Small intestine (tissue), 7 donors: ENCODE data around the gene LMNA. TPM values are rescaled to one million over a fixed set of nuclear protein-coding genes. Genes with fewer than 3 reads are reported as not detected.
"Not testable (repeated sequence)": the region's sequence is repeated elsewhere in the genome, so short reads cannot be mapped to it uniquely, and the experiment has no call there.

Experiments
- DNase-seq, 2 donors: peaks; one replicate each; pipeline versions ENCODE4 v3.0.0 to v3.0.0-alpha.2; 2013
- FAIRE-seq: peaks from 2 replicates; lab custom pipeline; 2012; peaks lifted over from hg19 to GRCh38; lab: Jason Lieb, UNC
- H3K27ac ChIP-seq, 3 donors: one replicate each; pipeline ENCODE4 v1.5.1; 2013; ENCODE audit warnings: low read length in 2 of 3, mild to moderate bottlenecking in 2 of 3, control low read depth in 1 of 3, inconsistent platforms in 1 of 3, low read depth in 1 of 3, moderate library complexity in 1 of 3
- H3K27me3 ChIP-seq, 3 donors: one replicate each; pipeline ENCODE4 v1.6.1; 2013; ENCODE audit warnings: low read length in 3 of 3, inconsistent platforms in 1 of 3; ENCODE audit not compliant: control insufficient read depth in 3 of 3, insufficient read depth in 3 of 3
- H3K36me3 ChIP-seq, 3 donors: one replicate each; pipeline ENCODE4 v1.6.1; 2013; ENCODE audit warnings: low read length in 3 of 3, inconsistent platforms in 1 of 3, low read depth in 1 of 3, mild to moderate bottlenecking in 1 of 3, moderate library complexity in 1 of 3; ENCODE audit not compliant: control insufficient read depth in 3 of 3, insufficient read depth in 2 of 3
- H3K4me1 ChIP-seq, 3 donors: one replicate each; pipeline ENCODE4 v1.6.1; 2013; ENCODE audit warnings: low read length in 2 of 3, inconsistent platforms in 1 of 3, low read depth in 1 of 3, mild to moderate bottlenecking in 1 of 3, moderate library complexity in 1 of 3; ENCODE audit not compliant: control insufficient read depth in 3 of 3, insufficient read depth in 2 of 3
- H3K4me3 ChIP-seq, 3 donors: one replicate each; pipeline ENCODE4 v1.5.1; 2013; ENCODE audit warnings: low read length in 3 of 3, control low read depth in 1 of 3, inconsistent platforms in 1 of 3, low read depth in 1 of 3, mild to moderate bottlenecking in 1 of 3, moderate library complexity in 1 of 3
- H3K9me3 ChIP-seq, 2 donors: one replicate each; pipeline ENCODE4 v1.6.1; 2013; ENCODE audit warnings: low read depth in 1 of 2, low read length in 1 of 2; ENCODE audit not compliant: control insufficient read depth in 2 of 2, insufficient read depth in 1 of 2
- WGBS, 3 donors: extraction: QIAGEN DNeasy Blood & Tissue Kit; methylation state at CpG; one replicate each; pipeline ENCODE4 v1.1.7; 2013; 5-methylcytosine and 5-hydroxymethylcytosine counted together
- polyA plus RNA-seq, 4 donors: library from polyadenylated mRNA; stranded (reverse) in 3 of 4; unstranded in 1 of 4; fragments of 200-250 nt in 3 of 4; fragments of 120-200 nt in 1 of 4; gene quantifications; one replicate each; pipeline versions ENCODE4 v1.2.1 to v1.2.3, GENCODE V29; 2013
- donor health status: healthy with polysubstance abuse.
- donor health status: control.
- donor health status: control.
- donor health status: Bipolar disorder and iron deficiency.
- donor health status: healthy.

The LMNA gene
- polyA plus RNA-seq, 4 donors: 89.7 to 168 (median 105) TPM

- Histone ChIP-seq H3K27ac (no peak overlapping the region), H3K27me3 (no peaks in the 10 kb centered on the region), H3K4me3 (no peak overlapping the region), H3K36me3 (peaks cover 0 to 2% (median 0%) of the 10 kb centered on the region in 3 donors), H3K9me3 (no peaks in the 10 kb centered on the region), H3K4me1 (peaks cover 0 to 17% (median 3%) of the 10 kb centered on the region in 3 donors)
- DNase-seq (no peak), FAIRE-seq (no peak)
- WGBS, 3 donors: 72 to 87% (median 77%) methylated on average over 4 of the region's 4 CpGs
Observed at GRCh38 chr1:156111355-156111962, 3.1 kb upstream of the LMNA start.

GRCh38 chr1:156112276-156113137 is 2.0 kb upstream of the LMNA start:
- Histone ChIP-seq H3K27me3 (no peaks in the 10 kb centered on the region), H3K9me3 (no peaks in the 10 kb centered on the region), H3K4me3 (no peak overlapping the region), H3K4me1 (peaks cover 0 to 13% (median 3%) of the 10 kb centered on the region in 3 donors), H3K36me3 (peaks cover 0 to 6% (median 0%) of the 10 kb centered on the region in 3 donors), H3K27ac (peak overlapping the region in 1 of 3 donors; percentile 15)
- FAIRE-seq (no peak), DNase-seq (no peak)
- 60 to 65% (median 61%) methylated on average over 9 to 10 of the region's 10 CpGs for WGBS, 3 donors

GRCh38 chr1:156113282-156113950 is 1.1 kb upstream of the LMNA start:
- no peaks in the 10 kb centered on the region for H3K9me3 ChIP-seq
- 58 to 73% (median 59%) methylated on average over 4 of the region's 4 CpGs for WGBS, 3 donors
- H3K4me1 ChIP-seq: peaks cover 0 to 23% (median 7%) of the 10 kb centered on the region in 3 donors
- no peaks in the 10 kb centered on the region for H3K27me3 ChIP-seq
- peaks cover 0 to 14% (median 0%) of the 10 kb centered on the region in 3 donors for H3K36me3 ChIP-seq
- FAIRE-seq (no peak), DNase-seq (no peak)
- no peak overlapping the region for H3K4me3 ChIP-seq
- peak overlapping the region; percentile 13 to 95 (median 85) for H3K27ac ChIP-seq

- peaks cover 2 to 34% (median 12%) of the 10 kb centered on the region in 3 donors for H3K4me1 ChIP-seq
- H3K27ac ChIP-seq: peak overlapping the region; percentile 85 to 95 (median 93)
- H3K36me3 ChIP-seq: peaks cover 0 to 21% (median 0%) of the 10 kb centered on the region in 3 donors
- no peaks in the 10 kb centered on the region for H3K9me3 ChIP-seq
- no peak for FAIRE-seq
- DNase-seq: peak in 1 of 2 donors; percentile 63
- H3K27me3 ChIP-seq: no peaks in the 10 kb centered on the region
- H3K4me3 ChIP-seq: peak overlapping the region; percentile 65 to 99 (median 85)
- 0 to 2% (median 1%) methylated on average over 46 to 49 of the region's 49 CpGs for WGBS, 3 donors
Observed at GRCh38 chr1:156114919-156115513, 505 bp downstream of the LMNA start.

GRCh38 chr1:156115514-156116374 is 1.2 kb downstream of the LMNA start:
- H3K27ac ChIP-seq: peak overlapping the region; percentile 85 to 95 (median 93)
- H3K4me3 ChIP-seq: peak overlapping the region; percentile 65 to 99 (median 85)
- H3K36me3 ChIP-seq: peaks cover 0 to 28% (median 0%) of the 10 kb centered on the region in 3 donors
- H3K27me3 ChIP-seq: no peaks in the 10 kb centered on the region
- no peaks in the 10 kb centered on the region for H3K9me3 ChIP-seq
- WGBS, 3 donors: 4 to 17% (median 10%) methylated on average over 19 of the region's 19 CpGs
- FAIRE-seq (no peak), DNase-seq (peak; percentile 77 to 79)
- H3K4me1 ChIP-seq: peaks cover 2 to 42% (median 16%) of the 10 kb centered on the region in 3 donors

- H3K9me3 ChIP-seq, FAIRE-seq, DNase-seq, H3K27me3 ChIP-seq: not testable (repeated sequence)
- H3K27ac ChIP-seq: peak overlapping the region in 2 of 3 donors; percentile 85 to 95
- peak overlapping the region in 2 of 3 donors; percentile 85 to 99 for H3K4me3 ChIP-seq
- 52 to 63% (median 58%) methylated on average over 5 of the region's 5 CpGs for WGBS, 3 donors
- peaks cover 3 to 51% (median 23%) of the 10 kb centered on the region in 3 donors for H3K4me1 ChIP-seq
- H3K36me3 ChIP-seq: peaks cover 0 to 38% (median 0%) of the 10 kb centered on the region in 3 donors
Observed at GRCh38 chr1:156116731-156117130, 2.2 kb downstream of the LMNA start.

- WGBS, 3 donors: 38 to 49% (median 49%) methylated on average over 12 to 13 of the region's 13 CpGs
- Histone ChIP-seq H3K36me3 (peaks cover 0 to 41% (median 0%) of the 10 kb centered on the region in 3 donors), H3K4me3 (peak overlapping the region in 2 of 3 donors; percentile 35 to 47), H3K4me1 (peaks cover 3 to 60% (median 29%) of the 10 kb centered on the region in 3 donors), H3K27me3 (no peaks in the 10 kb centered on the region), H3K9me3 (no peaks in the 10 kb centered on the region), H3K27ac (peak overlapping the region; percentile 86 to 91 (median 88))
- DNase-seq: no peak
- no peak for FAIRE-seq
Observed at GRCh38 chr1:156117414-156118176, 3.1 kb downstream of the LMNA start.
